HUES48 (cell line): ENCODE results near the gene ALDH1A3.

Source experiments
- H3K27ac ChIP-seq: one replicate; pipeline ENCODE4 v1.7.0; 2013; ENCODE audit warnings: low read depth, low read length, inconsistent platforms
- H3K27me3 ChIP-seq: 2 replicates; pipeline ENCODE4 v1.6.1; 2013; ENCODE audit warnings: mild to moderate bottlenecking, low read length; ENCODE audit not compliant: control insufficient read depth, insufficient read depth
- H3K36me3 ChIP-seq: 2 replicates; pipeline ENCODE4 v1.6.1; 2013; ENCODE audit warnings: low read length; ENCODE audit not compliant: control insufficient read depth, insufficient read depth
- H3K4me1 ChIP-seq: 2 replicates; pipeline ENCODE4 v1.6.1; 2013; ENCODE audit warnings: mild to moderate bottlenecking, low read length; ENCODE audit not compliant: control insufficient read depth, insufficient read depth
- H3K4me3 ChIP-seq: 2 replicates; pipeline ENCODE4 v1.5.1; 2013; ENCODE audit warnings: mild to moderate bottlenecking, low read depth, low read length
- H3K9ac ChIP-seq: 2 replicates; pipeline ENCODE4 v1.6.1; 2013; ENCODE audit warnings: mild to moderate bottlenecking, low read depth, low read length, moderate library complexity
- H3K9me3 ChIP-seq: 2 replicates; pipeline ENCODE4 v1.6.1; 2013; ENCODE audit warnings: low read length; ENCODE audit not compliant: control insufficient read depth, insufficient read depth

The ALDH1A3 gene

GRCh38 chr15:100920516-100921135, 41.0 kb downstream of the ALDH1A3 start:
- Histone ChIP-seq H3K27me3 (peaks cover 62% of the 10 kb centered on the region), H3K9ac (no peak overlapping the region), H3K36me3 (no peaks in the 10 kb centered on the region), H3K4me1 (no peaks in the 10 kb centered on the region), H3K9me3 (no peaks in the 10 kb centered on the region), H3K4me3 (no peak overlapping the region), H3K27ac (no peak overlapping the region)

DNA sequence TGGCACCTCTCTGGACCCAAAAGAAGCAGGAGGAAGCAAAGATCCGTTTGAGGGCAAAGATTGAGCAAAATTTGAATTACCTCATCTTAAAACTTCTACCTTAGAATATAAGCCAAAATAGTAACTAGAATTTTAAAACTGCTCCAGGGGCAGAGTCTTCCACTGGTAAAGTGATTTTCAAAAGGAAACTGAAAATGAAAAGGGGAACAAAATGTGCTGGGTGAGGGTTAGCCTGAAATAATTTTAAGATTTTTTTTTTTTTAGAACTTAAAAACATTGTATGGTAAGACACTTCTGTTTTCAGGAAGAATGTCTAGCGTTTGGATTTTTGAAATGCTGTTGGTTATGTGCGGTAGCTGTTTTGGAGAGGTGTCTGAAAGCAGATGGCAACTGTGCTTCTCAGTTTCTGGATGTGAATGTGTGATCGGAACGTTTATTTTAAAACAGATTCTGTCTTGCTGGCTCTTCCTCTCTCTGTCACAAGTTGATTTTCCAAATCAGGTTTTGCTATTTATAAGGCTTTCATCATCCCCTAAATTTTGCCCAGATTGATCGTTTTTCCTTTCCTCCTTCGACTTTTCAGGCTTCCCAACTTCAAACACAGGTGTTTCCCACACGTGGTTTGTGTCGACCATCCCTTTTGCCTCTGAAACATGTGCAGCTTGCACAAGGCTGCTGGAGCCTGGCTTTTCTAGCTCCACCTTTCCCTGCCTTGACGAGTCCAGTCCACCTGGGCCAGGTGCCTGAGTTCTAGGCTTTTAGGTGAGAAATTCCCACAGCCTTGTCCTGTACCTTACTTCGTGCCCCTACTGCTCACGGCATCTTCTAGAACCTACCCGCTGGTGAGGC, 42.8 kb downstream of the ALDH1A3 start:
- Histone ChIP-seq H3K36me3 (no peaks in the 10 kb centered on the region), H3K27ac (no peak overlapping the region), H3K4me1 (no peaks in the 10 kb centered on the region), H3K9ac (no peak overlapping the region), H3K9me3 (no peaks in the 10 kb centered on the region), H3K4me3 (no peak overlapping the region), H3K27me3 (peaks cover 56% of the 10 kb centered on the region)

- Histone ChIP-seq H3K9me3 (no peaks in the 10 kb centered on the region), H3K36me3 (no peaks in the 10 kb centered on the region), H3K9ac (no peak overlapping the region), H3K4me3 (no peak overlapping the region), H3K27me3 (peaks cover 50% of the 10 kb centered on the region), H3K4me1 (no peaks in the 10 kb centered on the region), H3K27ac (no peak overlapping the region)
Observed at GRCh38 chr15:100923076-100923475, 43.4 kb downstream of the ALDH1A3 start.

GRCh38 chr15:100923902-100924301, 44.3 kb downstream of the ALDH1A3 start:
- Histone ChIP-seq H3K9me3 (no peaks in the 10 kb centered on the region), H3K27me3 (peaks cover 41% of the 10 kb centered on the region), H3K36me3 (no peaks in the 10 kb centered on the region), H3K27ac (no peak overlapping the region), H3K9ac (no peak overlapping the region), H3K4me1 (no peaks in the 10 kb centered on the region), H3K4me3 (no peak overlapping the region)

- Histone ChIP-seq H3K9ac (no peak overlapping the region), H3K4me1 (no peaks in the 10 kb centered on the region), H3K36me3 (no peaks in the 10 kb centered on the region), H3K27me3 (peaks cover 38% of the 10 kb centered on the region), H3K9me3 (no peaks in the 10 kb centered on the region), H3K27ac (no peak overlapping the region), H3K4me3 (no peak overlapping the region)
Observed at GRCh38 chr15:100924436-100924835, 44.8 kb downstream of the ALDH1A3 start.

- no peak overlapping the region for H3K9ac ChIP-seq
- H3K27ac ChIP-seq = no peak overlapping the region
- no peaks in the 10 kb centered on the region for H3K9me3 ChIP-seq
- H3K4me1 ChIP-seq = no peaks in the 10 kb centered on the region
- peaks cover 27% of the 10 kb centered on the region for H3K27me3 ChIP-seq
- no peaks in the 10 kb centered on the region for H3K36me3 ChIP-seq
- no peak overlapping the region for H3K4me3 ChIP-seq
Observed at GRCh38 chr15:100925480-100925879, 45.8 kb downstream of the ALDH1A3 start.

DNA sequence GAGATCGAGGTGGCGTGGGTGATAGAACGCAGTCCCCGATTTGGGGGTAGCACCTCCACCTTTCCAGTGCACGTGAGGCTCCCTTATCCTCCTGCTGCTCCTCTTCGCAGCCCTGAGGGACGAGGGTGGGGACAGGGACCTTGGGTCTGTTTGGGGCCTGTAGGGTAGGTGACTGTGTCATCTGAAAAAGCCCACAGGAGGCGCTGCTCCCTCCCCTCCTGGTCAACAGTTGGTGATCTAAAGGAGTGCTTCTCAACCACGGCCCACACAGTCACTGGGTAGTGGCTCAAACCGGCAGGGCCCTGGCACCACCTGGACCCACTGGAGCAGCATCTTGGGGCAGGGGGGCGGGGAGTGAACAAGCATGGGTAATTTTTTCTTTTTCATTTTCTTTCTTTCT, 46.6 kb downstream of the ALDH1A3 start:
- Histone ChIP-seq H3K27me3 (peaks cover 19% of the 10 kb centered on the region), H3K9me3 (no peaks in the 10 kb centered on the region), H3K4me1 (no peaks in the 10 kb centered on the region), H3K36me3 (no peaks in the 10 kb centered on the region), H3K27ac (no peak overlapping the region), H3K4me3 (no peak overlapping the region), H3K9ac (no peak overlapping the region)

GRCh38 chr15:100926971-100927756, 47.5 kb downstream of the ALDH1A3 start:
- Histone ChIP-seq H3K4me3 (no peak overlapping the region), H3K9me3 (no peaks in the 10 kb centered on the region), H3K4me1 (no peaks in the 10 kb centered on the region), H3K27me3 (peaks cover 10% of the 10 kb centered on the region), H3K27ac (no peak overlapping the region), H3K36me3 (no peaks in the 10 kb centered on the region), H3K9ac (no peak overlapping the region)

DNA sequence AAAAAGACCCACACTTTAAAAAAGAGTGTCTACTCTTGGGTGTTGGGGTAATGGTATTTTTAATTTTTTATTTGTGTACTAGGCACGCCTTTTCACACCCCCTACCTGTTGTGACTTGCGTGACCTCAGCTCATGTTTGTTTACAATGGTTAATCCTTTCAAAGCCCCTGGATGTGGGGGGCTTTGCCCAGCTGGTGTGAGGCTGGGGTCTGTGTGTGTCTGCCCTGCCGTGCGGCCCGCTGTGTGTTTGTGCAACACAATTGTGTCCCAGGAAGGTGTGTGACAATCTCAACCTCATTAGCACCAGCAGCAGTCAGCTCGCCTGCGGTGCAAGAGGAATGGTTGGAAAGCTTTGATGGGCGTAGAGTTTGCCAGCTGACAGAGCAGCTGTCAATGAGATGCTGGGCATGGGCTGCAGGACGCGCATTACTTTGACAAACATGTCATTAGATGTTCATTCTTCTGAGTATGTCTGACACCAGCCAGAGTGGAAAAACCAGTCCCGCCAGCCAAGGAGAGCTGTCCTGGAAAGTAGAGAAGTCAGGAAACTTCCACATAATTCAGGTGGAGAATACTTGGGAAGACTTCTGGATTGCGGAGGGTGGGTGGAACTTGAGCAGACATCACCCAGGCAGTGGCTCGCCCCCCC, 49.1 kb downstream of the ALDH1A3 start:
- Histone ChIP-seq H3K9me3 (no peaks in the 10 kb centered on the region), H3K27ac (no peak overlapping the region), H3K4me1 (peaks cover 9% of the 10 kb centered on the region), H3K9ac (no peak overlapping the region), H3K27me3 (no peaks in the 10 kb centered on the region), H3K4me3 (no peak overlapping the region), H3K36me3 (no peaks in the 10 kb centered on the region)

DNA sequence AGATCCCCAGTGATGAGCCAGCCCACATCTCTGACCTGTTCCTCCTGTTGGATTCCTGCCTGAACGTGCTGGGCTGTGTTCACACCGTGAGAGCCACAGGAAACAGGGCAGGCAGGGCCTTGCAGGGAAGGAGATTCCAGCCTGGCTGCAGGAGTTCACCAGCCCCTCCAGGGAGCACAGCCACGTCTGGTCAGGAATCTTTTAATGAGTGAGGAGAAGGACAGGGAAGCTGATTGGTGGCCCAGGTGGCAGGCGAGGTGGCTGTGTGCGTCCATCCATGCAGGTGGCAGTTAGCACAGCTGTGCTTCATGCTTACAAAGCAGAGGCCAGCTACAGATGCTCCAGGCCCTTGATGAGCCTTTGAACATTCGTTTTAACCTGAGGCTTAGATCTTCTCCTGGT, 50.0 kb downstream of the ALDH1A3 start:
- H3K27me3 ChIP-seq = no peaks in the 10 kb centered on the region
- H3K4me1 ChIP-seq = peaks cover 9% of the 10 kb centered on the region
- no peak overlapping the region for H3K4me3 ChIP-seq
- H3K9me3 ChIP-seq = no peaks in the 10 kb centered on the region
- no peak overlapping the region for H3K27ac ChIP-seq
- no peaks in the 10 kb centered on the region for H3K36me3 ChIP-seq
- H3K9ac ChIP-seq = no peak overlapping the region
